Measurements from ENCODE around the gene USP34.
A peak's percentile ranks its signal among the peaks of the same experiment; 100 is the strongest.
"Not testable (repeated sequence)": the region's sequence is repeated elsewhere in the genome, so short reads cannot be mapped to it uniquely, and the experiment has no call there.

USP34 gene

GRCh38 chr2:61151436-61151835 lies 319.5 kb downstream of the USP34 start:
- TF ChIP-seq CTCF (IDR thresholded peaks at IDR 0.05; ENCODE audit: unreplicated experiment in 3 of 3), result no peak
- Mint-ChIP-seq H3K9me3 (peaks cover 3% of the 10 kb centered on the region), H3K27ac (no peak overlapping the region), H3K36me3 (ENCODE audit: low read depth) (peaks cover 37% of the 10 kb centered on the region), H3K4me1 (no peaks in the 10 kb centered on the region), H3K4me3 (no peak overlapping the region), H3K27me3 (ENCODE audit: low read depth) (no peaks in the 10 kb centered on the region)

GRCh38 chr2:61149074-61149473 lies 321.8 kb downstream of the USP34 start:
- Mint-ChIP-seq H3K27me3 (ENCODE audit: low read depth) (no peaks in the 10 kb centered on the region), H3K36me3 (ENCODE audit: low read depth) (peaks cover 37% of the 10 kb centered on the region), H3K27ac (peak overlapping the region in 1 of 3 experiments; percentile 52), H3K4me1 (peaks cover 6% of the 10 kb centered on the region), H3K9me3 (peaks cover 8% of the 10 kb centered on the region), H3K4me3 (no peak overlapping the region)
- no peak for TF ChIP-seq CTCF (IDR thresholded peaks at IDR 0.05; ENCODE audit: unreplicated experiment in 3 of 3)

- not testable (repeated sequence) for H3K4me1 Mint-ChIP-seq; H3K27ac Mint-ChIP-seq; H3K9me3 Mint-ChIP-seq; H3K27me3 Mint-ChIP-seq (ENCODE audit: low read depth); H3K4me3 Mint-ChIP-seq
- H3K36me3 Mint-ChIP-seq (ENCODE audit: low read depth), result peaks cover 37% of the 10 kb centered on the region
Observed at GRCh38 chr2:61148091-61148490, 322.8 kb downstream of the USP34 start.

GRCh38 chr2:61145990-61146389 lies 324.9 kb downstream of the USP34 start:
- peaks cover 31% of the 10 kb centered on the region for H3K36me3 Mint-ChIP-seq (ENCODE audit: low read depth)
- no peak for TF ChIP-seq CTCF (IDR thresholded peaks at IDR 0.05; ENCODE audit: unreplicated experiment in 3 of 3)
- H3K27me3 Mint-ChIP-seq (ENCODE audit: low read depth), result no peaks in the 10 kb centered on the region
- H3K4me1 Mint-ChIP-seq, result peaks cover 6% of the 10 kb centered on the region
- H3K27ac Mint-ChIP-seq, result peak overlapping the region in 1 of 3 experiments; percentile 16
- peaks cover 4% of the 10 kb centered on the region for H3K9me3 Mint-ChIP-seq
- peak overlapping the region; percentile 63 to 70 (median 63) for H3K4me3 Mint-ChIP-seq

DNA sequence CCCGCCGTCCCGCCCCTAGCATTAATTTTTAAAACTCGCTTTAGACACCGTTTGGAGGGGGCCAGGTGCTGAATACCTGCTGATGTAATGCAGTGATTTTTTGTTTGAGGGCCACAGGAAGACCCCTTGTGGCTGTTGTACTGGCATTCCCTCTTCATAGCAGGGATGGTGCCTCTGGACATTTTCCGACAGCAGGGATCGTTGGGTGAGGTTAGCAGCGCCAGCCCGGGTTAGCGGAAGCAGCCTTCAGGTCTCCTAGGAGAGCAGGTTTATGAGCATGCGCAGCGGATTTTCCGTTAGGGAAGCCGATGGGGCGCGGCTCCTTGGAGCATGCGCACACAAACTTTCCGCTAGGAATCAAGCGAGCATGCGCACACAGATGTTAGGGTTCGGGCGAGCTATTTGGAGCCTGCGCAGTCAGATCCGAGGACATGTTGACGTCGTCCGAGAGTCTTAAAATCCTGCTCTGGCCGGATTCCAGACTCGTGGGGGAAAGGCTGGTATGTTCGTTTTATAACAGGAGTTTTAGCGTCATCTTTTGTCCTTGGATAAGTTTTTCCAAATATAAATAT lies 326.1 kb downstream of the USP34 start:
- Mint-ChIP-seq H3K27me3 (ENCODE audit: low read depth) (no peaks in the 10 kb centered on the region), H3K36me3 (ENCODE audit: low read depth) (peaks cover 20% of the 10 kb centered on the region), H3K9me3 (peaks cover 4% of the 10 kb centered on the region), H3K4me1 (peaks cover 6% of the 10 kb centered on the region), H3K27ac (peak overlapping the region; percentile 87 to 92 (median 89)), H3K4me3 (peak overlapping the region; percentile 83 to 90 (median 87))
- TF ChIP-seq CTCF (IDR thresholded peaks at IDR 0.05; ENCODE audit: unreplicated experiment in 3 of 3), result no peak

- Mint-ChIP-seq H3K9me3 (peaks cover 4% of the 10 kb centered on the region), H3K36me3 (ENCODE audit: low read depth) (peaks cover 9% of the 10 kb centered on the region), H3K4me3 (peak overlapping the region in 1 of 3 experiments; percentile 12), H3K27ac (no peak overlapping the region), H3K27me3 (ENCODE audit: low read depth) (no peaks in the 10 kb centered on the region), H3K4me1 (peaks cover 6% of the 10 kb centered on the region)
- TF ChIP-seq CTCF (IDR thresholded peaks at IDR 0.05; ENCODE audit: unreplicated experiment in 3 of 3), result no peak
Observed at GRCh38 chr2:61141151-61141550, 329.7 kb downstream of the USP34 start.
